Endometrial microvascular endothelial cells (primary cell): ENCODE results near the gene REG3A. TPM values are rescaled to one million over a fixed set of nuclear protein-coding genes. Genes with fewer than 3 reads are reported as not detected.

Source experiments
- in situ Hi-C: cut with HindIII; loops from 2 replicates; pipeline ENCODE4 v1.10.0; 2017; ENCODE audit warnings: low sequenced_read_pairs, low pct_unique_long_range_greater_than_20kb; ENCODE audit errors: inconsistent ontology term
- total RNA-seq: library from RNA; depleted of rRNA; stranded (reverse); fragments of >200 nt; gene quantifications from one replicate; pipeline ENCODE4 v1.2.3, GENCODE V29; 2015; ENCODE audit errors: inconsistent ontology term

The REG3A gene
- total RNA-seq, result not detected

- in situ Hi-C loops, result no loop called here
Measured at GRCh38 chr2:79159653-79160052, at the start of gene REG3A. Gene REG3A (minus strand): TSS chr2:79159753. CDS start chr2:79159405, 348 bp downstream.

GRCh38 chr2:79200762-79201161 is 41.2 kb upstream of the REG3A start:
- in situ Hi-C loops, result no loop called here

GRCh38 chr2:79191816-79192215 is 32.3 kb upstream of the REG3A start:
- in situ Hi-C loops, result no loop called here

GRCh38 chr2:79191081-79191480 is 31.5 kb upstream of the REG3A start:
- in situ Hi-C loops, result no loop called here

- in situ Hi-C loops, result no loop called here
Measured at GRCh38 chr2:79189465-79189864, 29.9 kb upstream of the REG3A start.

GRCh38 chr2:79181617-79182016 is 22.1 kb upstream of the REG3A start:
- in situ Hi-C loops, result no loop called here

- in situ Hi-C loops, result no loop called here
Measured at GRCh38 chr2:79180092-79180491, 20.5 kb upstream of the REG3A start.

GRCh38 chr2:79179036-79179435 is 19.5 kb upstream of the REG3A start:
- in situ Hi-C loops, result no loop called here

- in situ Hi-C loops, result no loop called here
Measured at GRCh38 chr2:79178076-79178674, 18.6 kb upstream of the REG3A start.

GRCh38 chr2:79171348-79171958 is 11.9 kb upstream of the REG3A start:
- in situ Hi-C loops, result no loop called here

- in situ Hi-C loops, result no loop called here
Measured at GRCh38 chr2:79162801-79163200, 3.2 kb upstream of the REG3A start.

GRCh38 chr2:79162132-79162531 is 2.6 kb upstream of the REG3A start:
- in situ Hi-C loops, result no loop called here

GRCh38 chr2:79159030-79159429 is 523 bp downstream of the REG3A start:
- in situ Hi-C loops, result no loop called here

- in situ Hi-C loops, result no loop called here
Measured at GRCh38 chr2:79155826-79156476, 3.6 kb downstream of the REG3A start.

- in situ Hi-C loops, result no loop called here
Measured at GRCh38 chr2:79139423-79139822, 20.1 kb downstream of the REG3A start.

- in situ Hi-C loops, result no loop called here
Measured at GRCh38 chr2:79138385-79138784, 21.2 kb downstream of the REG3A start.

GRCh38 chr2:79131687-79132086 is 27.9 kb downstream of the REG3A start:
- in situ Hi-C loops, result no loop called here

GRCh38 chr2:79129804-79130203 is 29.7 kb downstream of the REG3A start:
- in situ Hi-C loops, result no loop called here

GRCh38 chr2:79129260-79129659 is 30.3 kb downstream of the REG3A start:
- in situ Hi-C loops, result no loop called here

- in situ Hi-C loops, result no loop called here
Measured at GRCh38 chr2:79128406-79128805, 31.1 kb downstream of the REG3A start.

GRCh38 chr2:79125721-79125985 is 33.9 kb downstream of the REG3A start:
- in situ Hi-C loops, result no loop called here
